HG03025 (cell line): ENCODE data around the gene DGKB.

Source experiments
- ATAC-seq: cut with Tn5 transposase; IDR thresholded peaks from one replicate; pipeline ENCODE4 v1.9.1; 2021; ENCODE audit warnings: mild to moderate bottlenecking, moderate library complexity; ENCODE audit not compliant: unreplicated experiment, low FRiP score

DGKB gene

GRCh38 chr7:14826426-14826825, 76.1 kb downstream of the DGKB start:
- no peak for ATAC-seq

DNA sequence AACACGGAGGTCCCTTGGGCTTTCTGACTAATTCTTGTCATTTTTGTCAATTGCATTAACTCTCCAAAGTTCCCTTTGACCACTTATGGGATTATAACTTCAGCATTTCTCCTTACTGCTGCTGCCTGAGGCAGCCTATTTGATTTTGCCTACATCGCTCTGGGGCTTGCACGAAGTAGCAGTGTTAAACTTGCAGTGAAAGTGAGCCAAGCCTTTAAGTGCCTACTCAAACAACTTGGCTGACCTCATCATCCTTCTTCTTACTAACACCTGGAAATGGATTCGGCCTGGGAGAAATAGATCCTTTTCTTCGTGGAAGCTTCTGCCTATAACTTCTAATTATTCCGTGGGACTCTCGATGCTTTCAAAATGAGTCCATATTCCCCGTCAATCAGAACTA, 76.6 kb downstream of the DGKB start:
- no peak for ATAC-seq

GRCh38 chr7:14822481-14822854, 80.1 kb downstream of the DGKB start:
- ATAC-seq, result no peak

DNA sequence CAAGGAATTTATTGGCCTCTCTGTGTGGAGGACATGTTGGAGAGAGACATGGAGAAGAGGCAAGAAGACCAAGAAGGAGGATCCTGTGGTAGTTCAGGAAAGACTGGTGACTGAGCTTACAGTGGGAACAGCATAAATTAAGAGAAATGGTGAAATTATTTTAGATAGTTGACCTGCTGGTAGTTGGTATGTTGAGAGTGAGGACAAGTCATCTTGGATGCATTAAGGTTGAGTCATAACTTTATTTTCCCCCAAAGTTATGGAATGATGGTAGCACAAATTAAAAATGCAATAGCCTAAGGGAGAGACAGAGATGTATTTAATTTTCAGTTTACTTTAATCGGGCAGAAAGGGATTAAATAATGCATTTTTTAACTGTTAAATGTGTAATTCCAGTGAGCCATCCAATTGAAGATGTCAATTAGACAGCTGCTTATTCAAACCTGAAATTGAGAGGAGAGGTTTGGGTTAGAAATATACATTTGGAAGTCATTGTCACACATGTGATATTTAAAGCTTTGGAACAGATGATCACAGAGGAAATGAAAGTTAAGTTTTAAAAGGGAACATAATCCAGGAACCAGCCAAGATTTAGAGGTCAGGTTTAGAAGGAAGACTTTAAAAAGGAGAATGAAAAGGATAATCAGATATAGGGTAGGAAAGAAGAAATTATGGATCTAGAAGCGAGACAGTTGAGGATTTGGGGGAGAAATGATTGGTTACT, 80.6 kb downstream of the DGKB start:
- no peak for ATAC-seq

DNA sequence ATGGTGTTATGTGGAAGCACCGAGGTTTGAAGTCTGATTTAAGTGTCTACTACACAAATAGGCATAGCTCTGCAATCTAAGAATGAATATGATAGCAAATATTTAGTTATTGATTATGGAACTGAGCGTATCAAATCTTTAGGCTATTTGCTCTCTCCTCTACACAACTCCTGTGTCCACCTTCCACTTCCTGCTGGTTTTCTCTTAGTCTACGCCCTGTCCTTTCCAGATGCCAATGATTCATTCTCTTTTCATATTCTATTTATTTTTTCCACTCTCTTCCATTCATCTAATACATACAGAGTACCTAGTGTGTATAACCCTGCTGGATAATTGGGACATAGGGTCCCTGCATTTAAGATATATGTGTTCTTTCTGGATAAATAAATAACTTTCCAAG, 83.7 kb downstream of the DGKB start:
- no peak for ATAC-seq

- ATAC-seq, result no peak
Observed at GRCh38 chr7:14817829-14818614, 84.5 kb downstream of the DGKB start.

DNA sequence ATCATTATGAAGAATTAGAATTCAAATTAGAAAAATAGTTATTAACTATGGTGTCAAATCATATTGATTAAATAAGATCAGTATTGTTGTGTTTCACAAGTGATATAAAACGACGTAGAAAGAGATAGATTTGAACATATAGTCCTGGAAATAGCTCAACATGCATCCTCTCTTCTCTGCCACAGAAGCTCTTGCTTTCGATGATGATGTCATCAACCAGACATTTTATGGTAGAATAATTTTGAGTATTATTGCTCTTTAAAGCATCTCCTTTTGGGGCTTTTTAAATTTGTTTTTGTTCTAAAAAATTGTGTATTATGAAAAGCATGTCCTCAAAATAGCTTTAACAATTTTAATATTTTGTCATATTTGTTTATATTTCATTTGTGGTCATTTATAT, 95.0 kb downstream of the DGKB start:
- no peak for ATAC-seq

DNA sequence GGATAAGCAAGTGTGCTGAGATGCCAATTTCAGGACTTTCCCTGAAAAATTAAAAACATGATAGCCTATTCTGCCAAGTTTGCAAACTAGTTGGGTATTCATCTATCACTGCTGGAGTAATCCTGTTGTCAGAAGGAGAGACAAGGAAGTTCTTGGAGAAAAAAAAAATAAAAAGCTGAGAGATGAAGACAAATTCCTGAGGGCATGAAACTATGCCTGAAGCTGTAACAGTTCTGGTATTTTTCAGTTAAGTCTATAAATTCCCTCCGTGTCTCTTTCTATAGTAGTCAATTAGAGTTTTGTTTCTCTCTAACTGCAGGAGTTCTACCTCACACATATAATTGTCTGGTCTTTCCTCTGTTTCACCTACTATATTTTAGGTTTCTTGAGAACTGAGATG, 95.7 kb downstream of the DGKB start:
- no peak for ATAC-seq

DNA sequence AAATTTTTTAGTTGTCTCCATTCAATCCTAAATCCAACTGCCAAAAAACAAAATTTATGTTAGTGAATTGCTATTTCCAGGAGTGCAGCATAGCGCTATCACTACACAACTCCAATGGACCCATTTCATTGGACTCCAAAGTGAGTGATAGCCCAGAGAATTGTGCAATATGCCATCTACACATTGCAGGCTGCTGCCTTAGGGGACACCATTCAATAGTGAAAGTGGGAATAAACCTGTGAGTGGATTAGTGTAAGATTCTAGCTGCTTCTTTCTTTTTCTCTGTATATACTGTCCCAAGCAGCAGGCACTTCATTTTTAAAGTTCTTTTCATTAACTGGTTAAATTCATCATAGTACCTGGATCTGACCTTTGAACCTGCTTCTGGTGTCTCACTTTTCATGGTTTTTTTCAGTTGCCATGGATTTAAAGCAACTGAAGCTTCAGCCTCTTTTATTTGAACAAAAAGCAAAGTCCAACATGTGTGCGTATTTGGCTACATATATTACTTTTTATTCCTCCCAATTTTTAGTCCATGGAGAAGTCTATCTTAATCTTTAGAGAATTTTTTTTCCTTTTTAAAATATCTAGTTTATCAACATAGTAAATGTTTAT, 97.3 kb downstream of the DGKB start:
- no peak for ATAC-seq

GRCh38 chr7:14800664-14801063, 101.9 kb downstream of the DGKB start:
- ATAC-seq, result no peak

DNA sequence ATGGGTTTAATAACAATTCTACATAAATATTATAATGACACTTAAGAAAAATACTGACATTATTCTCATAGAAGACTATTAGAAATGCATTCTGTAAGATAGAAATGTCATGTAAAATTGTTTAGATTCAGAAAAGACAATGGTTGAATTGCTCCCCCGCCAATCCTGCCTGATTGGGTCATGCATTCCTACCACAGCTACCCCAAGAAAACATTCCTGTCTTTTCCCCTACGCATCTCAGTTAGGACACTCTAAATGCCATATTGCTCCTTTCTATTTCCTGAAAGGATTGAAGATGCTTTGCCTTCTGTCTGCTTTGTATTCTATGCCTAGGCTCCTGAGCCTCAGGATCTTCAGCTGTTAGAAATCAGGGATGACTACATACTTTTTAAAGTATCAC, 109.4 kb downstream of the DGKB start:
- no peak for ATAC-seq

DNA sequence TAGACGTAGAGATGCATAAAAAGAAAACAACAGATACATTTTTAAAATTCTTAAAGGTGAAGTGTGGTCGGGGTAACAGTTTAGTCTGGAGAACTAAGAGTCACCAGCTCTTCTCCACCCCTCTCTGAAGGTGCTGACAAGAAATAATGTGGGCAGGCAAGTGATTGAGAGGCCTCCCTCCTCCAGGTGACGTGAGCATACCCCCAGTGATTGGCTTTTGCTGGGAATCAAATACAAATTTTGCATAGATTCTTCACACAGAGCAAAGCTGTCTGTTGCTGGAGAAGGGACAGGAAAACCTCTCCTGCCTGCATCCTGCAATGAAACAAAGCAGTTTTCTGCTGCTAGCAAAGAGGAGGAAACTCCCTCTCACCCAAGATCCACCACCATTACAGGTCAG, 115.0 kb downstream of the DGKB start:
- ATAC-seq, result no peak

GRCh38 chr7:14786314-14786895, 116.1 kb downstream of the DGKB start:
- no peak for ATAC-seq

- no peak for ATAC-seq
Observed at GRCh38 chr7:14777806-14778205, 124.7 kb downstream of the DGKB start.

DNA sequence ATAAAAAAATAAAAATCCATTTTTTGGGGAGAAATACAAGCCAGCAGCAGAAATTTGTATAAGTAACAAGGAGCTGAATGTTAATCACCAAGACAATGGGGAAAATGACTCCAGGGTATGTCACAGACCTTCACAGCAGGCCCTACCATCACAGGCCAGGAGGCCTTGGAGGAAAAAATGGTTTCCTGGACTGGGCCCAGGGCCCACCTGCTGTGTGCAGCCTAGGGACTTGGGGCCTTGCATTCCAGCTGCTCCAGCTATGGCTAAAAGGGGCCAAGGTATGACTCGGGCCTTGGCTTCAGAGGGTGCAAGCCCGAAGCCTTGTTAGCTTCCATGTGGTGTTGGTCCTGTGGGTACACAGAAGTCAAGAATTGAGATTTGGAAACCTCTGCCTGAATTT, 126.3 kb downstream of the DGKB start:
- no peak for ATAC-seq

- ATAC-seq, result no peak
Observed at GRCh38 chr7:14773729-14774271, 128.8 kb downstream of the DGKB start.

- ATAC-seq, result no peak
Observed at GRCh38 chr7:14770614-14771013, 131.9 kb downstream of the DGKB start.

DNA sequence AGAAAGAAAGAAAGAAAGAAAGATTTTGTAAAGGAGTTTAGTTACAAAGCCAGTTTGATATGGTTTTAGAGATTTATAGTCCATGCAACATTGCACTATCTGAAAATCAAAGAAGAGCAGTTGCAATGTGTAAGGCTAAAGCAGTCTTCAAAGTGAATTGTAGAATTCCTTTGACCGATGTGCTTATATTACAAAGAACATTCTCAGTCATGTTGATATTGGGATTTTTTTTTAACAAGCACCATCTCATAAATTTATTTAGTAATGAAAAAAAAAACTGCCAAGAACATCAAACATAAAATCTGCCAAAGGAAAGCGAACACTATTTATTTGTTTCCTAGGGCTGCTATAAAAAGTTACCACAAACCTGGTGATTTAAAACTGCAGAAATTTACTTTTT, 133.3 kb downstream of the DGKB start:
- no peak for ATAC-seq

DNA sequence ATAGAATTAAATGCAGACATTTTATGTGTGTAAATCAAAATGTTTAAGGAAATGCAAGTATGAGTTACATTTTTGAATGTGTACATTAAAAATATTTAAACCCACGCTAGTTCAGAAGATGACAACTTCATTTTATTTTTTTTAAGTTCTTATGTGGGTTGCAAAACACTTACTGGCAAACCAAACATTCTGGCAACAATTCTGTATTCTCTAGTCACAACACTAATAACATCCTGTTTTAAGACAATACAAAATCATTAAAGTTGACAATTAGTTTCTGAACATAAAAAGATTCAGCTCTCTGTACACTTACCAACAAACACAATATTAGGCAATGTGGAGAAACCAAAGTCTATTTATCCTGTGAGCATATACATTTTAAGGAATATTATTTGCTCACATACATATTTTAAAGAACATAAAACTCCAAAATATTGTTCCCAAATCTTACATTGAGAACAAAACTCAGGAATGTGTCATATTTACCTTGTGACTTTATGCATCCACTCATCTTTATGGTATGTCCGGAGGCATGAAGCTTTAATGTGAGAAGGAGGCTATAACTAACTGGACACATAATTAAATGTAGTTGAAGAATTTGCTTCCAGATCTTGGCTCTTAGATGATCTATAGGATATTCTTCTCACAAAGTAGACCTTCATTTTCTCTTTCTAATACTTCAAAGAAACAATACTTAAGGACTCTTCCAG, 134.7 kb downstream of the DGKB start:
- ATAC-seq, result no peak

DNA sequence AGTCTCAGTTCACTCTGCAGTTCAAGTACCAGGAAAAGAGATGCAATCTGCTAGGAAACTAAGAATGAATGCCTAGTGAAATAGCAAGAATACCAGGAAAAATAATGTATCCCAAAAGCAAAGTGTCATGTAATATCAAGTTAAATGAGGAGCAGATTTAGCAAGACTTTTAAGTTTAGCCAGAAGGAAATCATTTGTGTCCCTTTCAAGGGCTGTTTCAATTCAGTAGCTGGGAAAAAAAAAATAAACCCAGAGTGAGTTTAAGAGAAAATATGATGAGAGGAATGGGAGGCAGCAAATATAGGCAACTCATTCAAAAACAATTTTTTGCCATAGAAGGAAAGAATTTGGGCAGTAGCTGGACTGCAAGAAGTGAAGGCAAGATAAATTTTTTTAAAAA, 135.8 kb downstream of the DGKB start:
- ATAC-seq, result no peak

DNA sequence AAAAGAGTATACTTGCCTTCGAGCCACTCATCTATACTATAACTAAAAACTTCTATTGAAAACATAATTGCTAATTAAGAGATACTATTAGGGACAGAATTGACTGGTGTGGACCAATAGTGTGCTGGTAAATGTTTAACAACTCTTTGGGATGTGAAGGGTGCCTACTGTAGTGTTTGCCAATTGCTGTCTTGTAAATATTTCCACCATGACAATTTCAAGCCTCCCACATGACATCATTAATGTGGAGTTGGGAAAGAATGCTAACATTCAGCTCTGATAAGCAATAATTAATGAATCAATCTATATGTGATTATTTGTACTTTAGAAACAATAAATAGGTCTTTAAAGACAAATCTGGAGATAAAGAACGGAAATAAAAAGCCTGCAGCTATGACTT, 136.8 kb downstream of the DGKB start:
- no peak for ATAC-seq
